22Rv1 (cell line): Measurements from ENCODE around the gene MEIS1.

ENCODE experiments used
- ZFX ChIP-seq: fragments of 450-650 bp; IDR thresholded peaks from 2 replicates; pipeline ENCODE4 v1.6.1; 2017; ENCODE audit warnings: antibody characterized with exemption, borderline replicate concordance
- TF ChIP-seq, protein P1 (sequence below): fragments of 450-650 bp; IDR thresholded peaks from 2 replicates; pipeline ENCODE4 v1.5.1; 2017; ENCODE audit warnings: mild to moderate bottlenecking

DNA sequence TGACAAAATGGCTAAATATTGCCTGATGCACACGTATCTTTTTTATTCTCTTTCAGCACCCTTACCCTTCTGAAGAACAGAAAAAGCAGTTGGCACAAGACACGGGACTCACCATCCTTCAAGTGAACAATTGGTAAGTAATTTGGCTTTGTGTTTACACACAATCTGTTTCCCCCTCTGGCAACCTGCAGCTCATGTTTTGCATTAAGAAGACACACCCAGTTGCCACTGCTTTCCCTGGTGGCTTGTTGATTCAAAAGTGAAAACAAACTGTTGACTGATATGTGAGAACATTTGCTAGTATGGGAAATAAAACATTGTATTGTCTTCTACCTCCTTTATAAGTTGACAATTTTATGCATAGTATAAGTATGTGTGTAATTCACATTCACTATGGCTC lies 113.0 kb downstream of the MEIS1 start:
- TF ChIP-seq, protein P1, sequence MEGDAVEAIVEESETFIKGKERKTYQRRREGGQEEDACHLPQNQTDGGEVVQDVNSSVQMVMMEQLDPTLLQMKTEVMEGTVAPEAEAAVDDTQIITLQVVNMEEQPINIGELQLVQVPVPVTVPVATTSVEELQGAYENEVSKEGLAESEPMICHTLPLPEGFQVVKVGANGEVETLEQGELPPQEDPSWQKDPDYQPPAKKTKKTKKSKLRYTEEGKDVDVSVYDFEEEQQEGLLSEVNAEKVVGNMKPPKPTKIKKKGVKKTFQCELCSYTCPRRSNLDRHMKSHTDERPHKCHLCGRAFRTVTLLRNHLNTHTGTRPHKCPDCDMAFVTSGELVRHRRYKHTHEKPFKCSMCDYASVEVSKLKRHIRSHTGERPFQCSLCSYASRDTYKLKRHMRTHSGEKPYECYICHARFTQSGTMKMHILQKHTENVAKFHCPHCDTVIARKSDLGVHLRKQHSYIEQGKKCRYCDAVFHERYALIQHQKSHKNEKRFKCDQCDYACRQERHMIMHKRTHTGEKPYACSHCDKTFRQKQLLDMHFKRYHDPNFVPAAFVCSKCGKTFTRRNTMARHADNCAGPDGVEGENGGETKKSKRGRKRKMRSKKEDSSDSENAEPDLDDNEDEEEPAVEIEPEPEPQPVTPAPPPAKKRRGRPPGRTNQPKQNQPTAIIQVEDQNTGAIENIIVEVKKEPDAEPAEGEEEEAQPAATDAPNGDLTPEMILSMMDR = no peak
- TF ChIP-seq ZFX = no peak
